Osteocyte (in vitro differentiated cells): ENCODE measurements around the gene TLX1. TPM values are rescaled to one million over a fixed set of nuclear protein-coding genes. Genes with fewer than 3 reads are reported as not detected.

ENCODE experiments used
- DNase-seq: peaks from one replicate; pipeline ENCODE4 v3.0.0; 2021; ENCODE audit warnings: mixed read lengths; ENCODE audit not compliant: unreplicated experiment; ENCODE audit errors: extremely low spot score
- H3K27ac Mint-ChIP-seq: one replicate; pipeline ENCODE4 v1.8.0; 2021; ENCODE audit warnings: mild to moderate bottlenecking, mixed read lengths; ENCODE audit not compliant: unreplicated experiment
- H3K27me3 Mint-ChIP-seq: one replicate; pipeline ENCODE4 v1.8.0; 2021; ENCODE audit warnings: mixed read lengths; ENCODE audit not compliant: unreplicated experiment
- H3K36me3 Mint-ChIP-seq: one replicate; pipeline ENCODE4 v1.8.0; 2021; ENCODE audit warnings: mixed read lengths; ENCODE audit not compliant: unreplicated experiment
- H3K4me1 Mint-ChIP-seq: one replicate; pipeline ENCODE4 v1.8.0; 2021; ENCODE audit warnings: mixed read lengths; ENCODE audit not compliant: unreplicated experiment
- H3K4me3 Mint-ChIP-seq: one replicate; pipeline ENCODE4 v1.8.0; 2021; ENCODE audit warnings: mild to moderate bottlenecking, moderate library complexity, mixed read lengths; ENCODE audit not compliant: unreplicated experiment
- H3K9me3 Mint-ChIP-seq: one replicate; pipeline ENCODE4 v1.8.0; 2021; ENCODE audit warnings: mixed read lengths; ENCODE audit not compliant: unreplicated experiment
- total RNA-seq: library from RNA; stranded (reverse); gene quantifications from 2 replicates; pipeline ENCODE4 v1.2.1, GENCODE V29; 2021
- TF ChIP-seq, protein P1 (sequence below): fragments of 200-600 bp; sonication (generic); IDR thresholded peaks from 2 replicates; pipeline ENCODE4 v1.5.0; 2021; ENCODE audit warnings: antibody characterized with exemption, mild to moderate bottlenecking, moderate library complexity

Gene TLX1
- total RNA-seq, 1 donor from 2014 or later, result not detected

DNA sequence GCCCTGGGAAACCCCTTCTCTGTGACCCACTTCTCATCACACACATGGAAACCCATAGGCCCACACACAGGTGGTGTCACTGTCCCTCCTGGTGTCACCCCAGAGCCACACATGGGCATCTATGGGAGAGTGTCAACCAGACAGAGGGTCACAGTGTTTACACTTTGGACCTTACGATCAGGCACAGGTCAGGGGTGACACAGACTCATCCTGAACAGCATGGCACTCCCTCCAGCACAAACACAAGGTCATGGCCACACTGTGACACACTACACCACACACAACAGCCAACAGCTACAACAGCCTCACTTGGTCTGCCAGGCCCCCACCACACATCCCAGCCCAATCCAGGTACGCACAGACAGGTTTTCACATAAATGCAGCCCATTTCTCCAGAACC is 6.2 kb downstream of the TLX1 start:
- H3K4me3 Mint-ChIP-seq, result no peak overlapping the region
- no peak for DNase-seq
- no peaks in the 10 kb centered on the region for H3K36me3 Mint-ChIP-seq
- peaks cover 92% of the 10 kb centered on the region for H3K27me3 Mint-ChIP-seq
- peaks cover 11% of the 10 kb centered on the region for H3K4me1 Mint-ChIP-seq
- TF ChIP-seq, protein P1, sequence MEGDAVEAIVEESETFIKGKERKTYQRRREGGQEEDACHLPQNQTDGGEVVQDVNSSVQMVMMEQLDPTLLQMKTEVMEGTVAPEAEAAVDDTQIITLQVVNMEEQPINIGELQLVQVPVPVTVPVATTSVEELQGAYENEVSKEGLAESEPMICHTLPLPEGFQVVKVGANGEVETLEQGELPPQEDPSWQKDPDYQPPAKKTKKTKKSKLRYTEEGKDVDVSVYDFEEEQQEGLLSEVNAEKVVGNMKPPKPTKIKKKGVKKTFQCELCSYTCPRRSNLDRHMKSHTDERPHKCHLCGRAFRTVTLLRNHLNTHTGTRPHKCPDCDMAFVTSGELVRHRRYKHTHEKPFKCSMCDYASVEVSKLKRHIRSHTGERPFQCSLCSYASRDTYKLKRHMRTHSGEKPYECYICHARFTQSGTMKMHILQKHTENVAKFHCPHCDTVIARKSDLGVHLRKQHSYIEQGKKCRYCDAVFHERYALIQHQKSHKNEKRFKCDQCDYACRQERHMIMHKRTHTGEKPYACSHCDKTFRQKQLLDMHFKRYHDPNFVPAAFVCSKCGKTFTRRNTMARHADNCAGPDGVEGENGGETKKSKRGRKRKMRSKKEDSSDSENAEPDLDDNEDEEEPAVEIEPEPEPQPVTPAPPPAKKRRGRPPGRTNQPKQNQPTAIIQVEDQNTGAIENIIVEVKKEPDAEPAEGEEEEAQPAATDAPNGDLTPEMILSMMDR, result no peak
- no peaks in the 10 kb centered on the region for H3K9me3 Mint-ChIP-seq
- H3K27ac Mint-ChIP-seq, result no peak overlapping the region

DNA sequence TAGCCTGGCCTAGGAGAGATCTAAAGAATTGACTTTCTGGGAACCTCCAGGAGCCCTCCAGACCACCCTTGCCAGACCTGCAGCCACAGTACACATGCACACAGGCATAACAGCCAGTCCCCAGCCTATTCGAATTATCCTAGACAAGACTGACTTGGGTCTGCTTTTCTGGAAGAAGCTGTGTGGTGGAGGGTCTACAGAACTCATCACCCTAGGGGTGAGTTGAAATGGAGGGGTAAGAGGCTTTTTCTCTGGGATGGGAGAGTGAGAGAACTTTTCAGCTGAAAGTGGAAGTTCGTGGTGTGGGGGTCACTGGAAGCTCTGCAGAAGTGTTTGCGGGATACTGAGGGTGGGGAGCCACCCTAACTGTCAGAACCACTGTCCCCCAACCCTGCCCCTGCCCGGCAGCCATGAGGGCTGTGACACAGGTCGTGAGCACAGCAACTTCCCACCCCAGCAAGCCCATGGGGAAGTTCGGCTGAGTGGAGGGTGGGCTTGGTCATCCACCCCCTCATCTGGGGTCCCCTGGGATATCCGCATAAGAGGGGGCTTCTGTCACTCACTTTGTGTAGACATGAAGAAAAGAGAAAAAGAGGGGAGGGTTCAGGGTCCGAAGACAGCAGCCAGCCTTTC is 7.8 kb downstream of the TLX1 start:
- H3K27me3 Mint-ChIP-seq, result peaks cover 87% of the 10 kb centered on the region
- H3K36me3 Mint-ChIP-seq, result no peaks in the 10 kb centered on the region
- H3K4me1 Mint-ChIP-seq, result peaks cover 11% of the 10 kb centered on the region
- no peak overlapping the region for H3K27ac Mint-ChIP-seq
- no peak for DNase-seq
- TF ChIP-seq, protein P1, result no peak
- H3K4me3 Mint-ChIP-seq, result no peak overlapping the region
- H3K9me3 Mint-ChIP-seq, result no peaks in the 10 kb centered on the region

DNA sequence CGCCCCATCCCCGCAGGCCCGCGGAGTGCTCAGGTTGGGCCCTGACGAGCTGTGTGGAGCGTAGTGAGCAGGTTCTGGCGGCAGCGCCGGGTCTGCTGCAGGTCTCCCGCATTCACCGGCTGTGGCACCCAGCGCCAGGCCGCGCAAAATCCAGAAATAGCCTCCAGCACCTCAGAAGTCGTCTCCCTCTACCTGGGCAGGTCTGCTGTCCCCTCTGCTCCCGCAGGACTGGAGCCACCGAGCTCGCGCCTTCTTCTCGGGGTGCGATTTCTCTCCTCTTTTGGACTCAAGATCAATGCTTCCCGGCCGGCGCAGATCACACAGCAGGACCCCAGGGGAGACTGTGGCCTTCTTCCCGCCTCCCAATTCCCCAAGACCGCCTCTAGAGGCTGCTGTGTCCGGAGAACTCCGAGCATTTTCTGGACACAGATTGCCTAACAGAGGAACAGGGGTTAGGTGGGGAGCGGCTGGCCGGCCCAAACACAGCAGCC is 8.4 kb downstream of the TLX1 start:
- H3K9me3 Mint-ChIP-seq, result no peaks in the 10 kb centered on the region
- TF ChIP-seq, protein P1, result peak; percentile 40
- H3K4me1 Mint-ChIP-seq, result peaks cover 6% of the 10 kb centered on the region
- H3K36me3 Mint-ChIP-seq, result no peaks in the 10 kb centered on the region
- no peak for DNase-seq
- H3K4me3 Mint-ChIP-seq, result no peak overlapping the region
- peaks cover 87% of the 10 kb centered on the region for H3K27me3 Mint-ChIP-seq
- no peak overlapping the region for H3K27ac Mint-ChIP-seq

GRCh38 chr10:101140084-101140949 is 9.2 kb downstream of the TLX1 start:
- Mint-ChIP-seq H3K9me3 (no peaks in the 10 kb centered on the region), H3K4me1 (peaks cover 2% of the 10 kb centered on the region), H3K27me3 (peaks cover 87% of the 10 kb centered on the region), H3K4me3 (no peak overlapping the region), H3K36me3 (no peaks in the 10 kb centered on the region), H3K27ac (no peak overlapping the region)
- TF ChIP-seq, protein P1, result no peak
- no peak for DNase-seq

DNA sequence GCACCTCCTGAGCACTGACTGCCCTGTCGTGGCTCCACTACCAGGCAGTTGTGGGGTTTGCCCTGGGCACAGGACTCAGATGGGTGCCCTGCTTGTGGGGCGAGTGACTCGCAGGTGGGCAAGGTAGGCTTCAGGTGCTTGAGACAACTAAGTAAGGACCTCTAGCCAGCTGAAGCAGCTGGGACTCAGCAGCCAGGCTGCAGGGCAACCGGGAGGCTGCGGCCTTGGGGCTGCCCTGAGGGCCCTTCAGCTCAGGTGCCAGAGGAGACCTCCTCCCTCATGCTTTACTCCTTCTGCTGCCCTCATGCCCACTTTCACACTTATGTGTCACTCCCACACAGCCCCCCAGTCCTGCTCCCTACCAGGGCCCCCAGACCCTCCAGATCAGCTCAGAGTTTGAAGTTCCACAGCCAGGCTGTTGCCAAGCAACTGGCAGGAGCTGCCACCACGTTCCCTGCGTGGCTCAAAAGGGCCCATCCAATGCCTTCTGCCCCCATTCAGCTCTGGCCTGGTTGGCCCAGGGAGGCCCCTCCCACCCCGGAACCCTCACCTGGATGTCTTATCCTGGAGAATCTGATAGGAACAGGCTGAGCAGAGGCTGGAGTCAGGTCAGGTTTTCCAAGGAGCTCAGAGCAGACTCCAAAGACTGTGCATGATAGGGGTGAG is 10.0 kb downstream of the TLX1 start:
- Mint-ChIP-seq H3K27me3 (peaks cover 87% of the 10 kb centered on the region), H3K36me3 (no peaks in the 10 kb centered on the region), H3K4me1 (no peaks in the 10 kb centered on the region), H3K4me3 (no peak overlapping the region), H3K9me3 (no peaks in the 10 kb centered on the region), H3K27ac (no peak overlapping the region)
- DNase-seq, result no peak
- TF ChIP-seq, protein P1, result no peak
